HFFc6 (cell line): ENCODE results near the gene PRKG1. TPM values are rescaled to one million over a fixed set of nuclear protein-coding genes. Genes with fewer than 3 reads are reported as not detected.
A peak's percentile ranks its signal among the peaks of the same experiment; 100 is the strongest.

Source experiments
- DNase-seq: peaks from one replicate; pipeline ENCODE4 v3.0.0-alpha.2; 2018
- H3K27ac Mint-ChIP-seq: 2 replicates; pipeline ENCODE4 v1.8.0; 2020; ENCODE audit warnings: mild to moderate bottlenecking, mixed read lengths
- H3K27me3 Mint-ChIP-seq: 2 replicates; pipeline ENCODE4 v1.8.0; 2021; ENCODE audit warnings: mild to moderate bottlenecking, moderate library complexity, mixed read lengths; ENCODE audit not compliant: insufficient read depth
- H3K36me3 Mint-ChIP-seq: 2 replicates; pipeline ENCODE4 v1.8.0; 2021; ENCODE audit warnings: low read depth, mixed read lengths
- H3K4me1 Mint-ChIP-seq: 2 replicates; pipeline ENCODE4 v1.8.0; 2020; ENCODE audit warnings: low read depth, mixed read lengths
- H3K4me3 Mint-ChIP-seq: 2 replicates; pipeline ENCODE4 v1.8.0; 2020; ENCODE audit warnings: mild to moderate bottlenecking, moderate library complexity, mixed read lengths
- H3K9me3 Mint-ChIP-seq: 2 replicates; pipeline ENCODE4 v1.8.0; 2020; ENCODE audit warnings: mild to moderate bottlenecking, mixed read lengths
- CTCF ChIP-seq: fragments of 200-600 bp; sonication (generic); IDR thresholded peaks from 2 replicates; pipeline ENCODE4 v1.5.0; 2021; ENCODE audit warnings: antibody characterized with exemption, mild to moderate bottlenecking
- total RNA-seq, 6 experiments: library from RNA; stranded (reverse); fragmentation: NEBNext Ultra II Directional; extraction: Animal tissue kit (Norgen Biotek cat#: 25700); gene quantifications; 2 replicates in 1 of 6; 3 replicates in 5 of 6; pipeline ENCODE4 v1.2.3, GENCODE V29; 2021

Gene PRKG1
- total RNA-seq, 6 experiments from 2014 or later = 9.3 to 10.1 (median 9.8) TPM

DNA sequence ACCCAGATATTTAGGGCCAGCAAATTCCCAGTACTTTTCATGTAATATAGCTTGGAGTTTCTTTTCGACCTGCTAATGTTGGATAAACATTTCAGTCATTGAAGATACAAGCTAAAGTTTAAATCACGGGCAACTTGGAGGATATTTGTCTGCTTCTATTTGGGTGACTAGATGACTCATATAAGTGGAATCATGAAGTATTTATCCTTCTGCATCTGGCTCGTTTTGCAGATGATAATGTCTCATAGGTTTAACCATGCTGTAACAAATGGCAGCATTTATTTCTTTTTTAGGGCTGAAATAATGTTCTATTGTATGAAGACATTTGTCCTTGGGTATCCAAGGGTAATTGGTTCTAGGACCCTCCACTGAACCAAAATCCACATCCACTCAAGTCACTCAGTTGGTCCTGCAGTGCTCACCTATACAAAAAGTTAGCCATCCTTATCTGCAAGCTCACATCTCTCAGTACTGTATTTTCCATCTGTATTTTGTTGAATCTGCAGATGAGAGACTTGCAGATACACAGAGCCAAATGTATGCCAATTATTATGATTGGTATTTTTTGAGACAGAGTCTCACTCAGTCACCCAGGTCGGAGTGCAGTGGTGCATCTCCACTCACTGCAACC lies 812.3 kb downstream of the PRKG1 start:
- no peak for TF ChIP-seq CTCF
- Mint-ChIP-seq H3K4me3 (no peak overlapping the region), H3K27me3 (no peaks in the 10 kb centered on the region), H3K9me3 (no peaks in the 10 kb centered on the region), H3K4me1 (peaks cover 8% of the 10 kb centered on the region), H3K36me3 (no peaks in the 10 kb centered on the region), H3K27ac (no peak overlapping the region)
- peak; percentile 49 for DNase-seq

GRCh38 chr10:51888263-51888662 lies 814.0 kb downstream of the PRKG1 start:
- TF ChIP-seq CTCF = no peak
- no peak overlapping the region for H3K4me3 Mint-ChIP-seq
- no peaks in the 10 kb centered on the region; the same call in 1 of the 2 replicates for H3K27me3 Mint-ChIP-seq
- H3K36me3 Mint-ChIP-seq = no peaks in the 10 kb centered on the region
- no peak overlapping the region for H3K27ac Mint-ChIP-seq
- peaks cover 8% of the 10 kb centered on the region for H3K4me1 Mint-ChIP-seq
- DNase-seq = no peak
- H3K9me3 Mint-ChIP-seq = no peaks in the 10 kb centered on the region

DNA sequence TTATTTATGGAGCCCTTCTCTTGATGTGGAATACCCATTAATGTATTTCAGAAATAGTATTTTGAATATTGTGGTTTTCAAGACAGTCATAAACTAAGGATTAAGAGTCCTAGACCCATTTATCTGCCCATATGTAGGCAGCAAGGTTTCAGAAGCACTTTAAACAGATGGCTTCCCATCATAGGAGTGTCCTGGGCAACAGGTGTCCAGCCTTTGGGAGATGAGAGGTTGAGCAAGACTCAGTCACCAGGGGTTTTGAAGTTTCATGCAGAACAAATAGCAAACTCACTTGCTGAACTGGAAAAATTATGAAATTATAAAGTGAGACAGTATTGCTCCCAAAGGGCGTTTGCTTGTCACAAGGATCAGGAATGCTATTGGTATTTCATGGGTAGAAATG lies 818.0 kb downstream of the PRKG1 start:
- H3K27me3 Mint-ChIP-seq = no peaks in the 10 kb centered on the region; the same call in 1 of the 2 replicates
- H3K36me3 Mint-ChIP-seq = no peaks in the 10 kb centered on the region
- peaks cover 12% of the 10 kb centered on the region; the same call in 1 of the 2 replicates for H3K4me1 Mint-ChIP-seq
- no peak overlapping the region for H3K4me3 Mint-ChIP-seq
- no peak for TF ChIP-seq CTCF
- no peaks in the 10 kb centered on the region for H3K9me3 Mint-ChIP-seq
- H3K27ac Mint-ChIP-seq = no peak overlapping the region
- no peak for DNase-seq

DNA sequence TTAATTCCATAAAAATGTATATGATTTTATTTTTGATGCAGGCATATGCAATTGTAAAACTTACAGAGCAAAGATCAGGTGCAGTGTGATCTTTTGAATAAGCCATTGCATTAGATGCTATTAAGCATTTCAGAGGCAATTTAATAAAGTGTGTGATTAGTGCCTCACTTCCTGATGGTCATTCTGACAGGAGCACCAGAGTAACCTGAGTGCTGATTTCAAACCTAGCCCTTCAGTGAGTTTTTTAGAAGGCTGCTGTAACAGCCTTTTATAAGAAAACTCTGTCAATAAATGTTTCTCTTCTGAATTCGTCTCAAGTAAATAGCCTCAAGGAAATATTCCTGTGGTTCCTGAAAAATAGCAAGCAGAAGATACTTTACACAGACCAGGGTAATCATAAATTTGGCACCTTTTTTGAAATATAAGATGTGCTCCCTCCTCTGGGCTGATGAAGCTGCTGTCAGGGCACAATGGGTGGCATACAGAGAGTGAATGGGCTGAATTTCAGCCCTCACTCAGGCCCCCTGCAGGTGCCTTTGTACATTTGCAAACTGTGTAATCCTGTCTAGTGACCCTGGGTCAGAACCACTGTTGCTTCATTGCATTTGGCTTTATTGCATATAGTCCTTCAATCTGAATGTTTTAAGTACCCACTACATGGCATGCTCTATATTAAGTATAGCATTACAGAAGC lies 818.8 kb downstream of the PRKG1 start:
- H3K36me3 Mint-ChIP-seq = no peaks in the 10 kb centered on the region
- no peaks in the 10 kb centered on the region for H3K9me3 Mint-ChIP-seq

More for the DNA sequence above, 818.8 kb downstream of the PRKG1 start:
- TF ChIP-seq CTCF = peak; percentile 50
- Mint-ChIP-seq H3K27ac (no peak overlapping the region), H3K4me1 (peaks cover 12% of the 10 kb centered on the region; the same call in 1 of the 2 replicates), H3K27me3 (no peaks in the 10 kb centered on the region; the same call in 1 of the 2 replicates), H3K4me3 (no peak overlapping the region)
- DNase-seq = no peak
